ENCODE measurements around the gene PPP2R2B. TPM values are rescaled to one million over a fixed set of nuclear protein-coding genes. Genes with fewer than 3 reads are reported as not detected.

PPP2R2B gene
- total RNA-seq, 3 donors from 2014 or later (not counting 1 experiment from before 2014, with no cell fraction given) = 44.9 to 68.3 (median 63.7) TPM

GRCh38 chr5:146891511-146891910 is 13.0 kb upstream of the PPP2R2B start:
- DNase-seq (no peak), ATAC-seq (peak; percentile 60 to 86 (median 80))
- H3K36me3 ChIP-seq (ENCODE audit: control insufficient read depth, insufficient read depth, low read length) = no peaks in the 10 kb centered on the region
- peak overlapping the region; percentile 29 for H3K4me3 Mint-ChIP-seq
- no peaks in the 10 kb centered on the region for H3K36me3 Mint-ChIP-seq
- H3K9me3 ChIP-seq (ENCODE audit: control insufficient read depth, insufficient read depth, low read length) = no peaks in the 10 kb centered on the region
- peaks cover 41 to 50% of the 10 kb centered on the region in 2 donors for H3K4me1 Mint-ChIP-seq
- intact Hi-C loops (cut with micrococcal nuclease) = loop anchor here (5.0 kb wide), 1 partner anchor 139 kb away; no protein-coding TSS in a partner anchor
- H3K4me1 ChIP-seq (ENCODE audit: control insufficient read depth, insufficient read depth, low read length) = peaks cover 7% of the 10 kb centered on the region
- no peak overlapping the region for H3K4me3 ChIP-seq (ENCODE audit: low read length)
- peak overlapping the region; percentile 4 to 14 for H3K27ac Mint-ChIP-seq
- TF ChIP-seq CTCF (IDR thresholded peaks at IDR 0.05) = no peak
- no peaks in the 10 kb centered on the region for H3K9me3 Mint-ChIP-seq
- H3K27ac ChIP-seq (ENCODE audit: low read length) = no peak overlapping the region
- WGBS (ENCODE audit: insufficient coverage) = 27% methylated on average over 1 of the region's 1 CpG
- H3K27me3 ChIP-seq (ENCODE audit: control insufficient read depth, insufficient read depth, low read length) = no peaks in the 10 kb centered on the region
- peaks cover under 1 to 2% of the 10 kb centered on the region in 2 donors for H3K27me3 Mint-ChIP-seq (ENCODE audit: low read depth in 2 of 2)

DNA sequence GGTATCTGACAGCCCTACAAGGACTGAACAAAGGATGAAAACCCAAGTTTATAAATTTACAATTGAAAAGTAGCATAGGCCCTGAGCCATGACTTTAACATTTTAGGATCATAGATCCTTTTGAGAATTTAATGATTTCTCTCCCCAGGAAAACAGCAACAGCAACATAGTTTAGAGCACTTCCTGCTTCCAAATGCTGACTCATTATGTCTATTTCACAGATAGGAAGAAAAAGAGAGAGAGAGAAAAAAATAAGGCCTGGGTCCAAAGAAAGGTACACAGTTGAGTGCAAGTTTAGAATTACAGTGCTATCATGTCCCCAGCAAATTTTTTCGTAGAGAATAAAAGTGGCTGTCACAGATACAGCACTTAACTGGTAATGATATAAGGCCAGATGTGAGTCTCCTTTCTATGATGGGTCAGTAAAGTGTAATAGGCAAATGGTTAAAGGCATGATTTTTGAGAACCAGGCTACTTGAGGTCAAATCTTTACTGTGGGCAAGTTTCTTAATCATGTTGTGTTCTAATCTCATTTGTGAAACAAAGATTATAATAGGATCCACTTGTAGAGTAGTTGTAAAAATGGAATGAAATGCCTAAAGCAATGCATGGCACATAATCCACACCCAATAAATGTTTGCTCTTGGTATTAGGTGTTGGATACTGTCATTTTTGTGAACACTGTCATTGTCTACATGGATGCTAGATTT is 12.3 kb upstream of the PPP2R2B start:
- peak overlapping the region; percentile 4 to 14 for H3K27ac Mint-ChIP-seq
- TF ChIP-seq CTCF (IDR thresholded peaks at IDR 0.05) = no peak
- no peaks in the 10 kb centered on the region for H3K9me3 ChIP-seq (ENCODE audit: control insufficient read depth, insufficient read depth, low read length)
- H3K36me3 ChIP-seq (ENCODE audit: control insufficient read depth, insufficient read depth, low read length) = no peaks in the 10 kb centered on the region
- H3K4me3 Mint-ChIP-seq = peak overlapping the region; percentile 29
- peaks cover 7% of the 10 kb centered on the region for H3K4me1 ChIP-seq (ENCODE audit: control insufficient read depth, insufficient read depth, low read length)
- WGBS (ENCODE audit: insufficient coverage) = 57% methylated on average over 1 of the region's 1 CpG
- H3K27me3 Mint-ChIP-seq (ENCODE audit: low read depth in 2 of 2) = peaks cover 0 to 2% of the 10 kb centered on the region in 2 donors
- no peaks in the 10 kb centered on the region for H3K27me3 ChIP-seq (ENCODE audit: control insufficient read depth, insufficient read depth, low read length)
- DNase-seq = no peak
- peaks cover 41 to 46% of the 10 kb centered on the region in 2 donors for H3K4me1 Mint-ChIP-seq
- H3K4me3 ChIP-seq (ENCODE audit: low read length) = no peak overlapping the region
- H3K9me3 Mint-ChIP-seq = no peaks in the 10 kb centered on the region
- no peak overlapping the region for H3K27ac ChIP-seq (ENCODE audit: low read length)
- intact Hi-C loops (cut with micrococcal nuclease) = loop anchor here (5.0 kb wide), 1 partner anchor 139 kb away; no protein-coding TSS in a partner anchor
- no peak for ATAC-seq
- no peaks in the 10 kb centered on the region for H3K36me3 Mint-ChIP-seq

DNA sequence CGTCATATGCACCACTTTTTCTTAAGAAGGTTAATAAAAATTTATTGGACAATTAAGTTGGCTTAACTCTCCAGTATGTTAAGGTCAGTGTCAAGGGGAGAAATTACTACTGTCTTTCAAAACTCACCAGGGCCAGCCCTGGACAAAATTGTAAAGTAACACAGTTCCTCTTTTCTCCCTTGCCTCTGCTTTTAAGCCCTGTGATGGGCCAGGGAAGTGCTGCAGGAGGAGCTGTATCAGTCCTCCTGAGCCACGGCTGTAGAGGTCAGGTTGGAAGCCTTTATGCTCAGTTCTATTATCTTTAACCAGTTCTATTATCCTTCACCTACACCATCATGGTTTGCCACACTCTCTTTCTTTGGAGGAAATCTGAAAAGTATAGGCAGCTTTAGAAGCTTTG is 11.5 kb upstream of the PPP2R2B start:
- peaks cover 38 to 43% of the 10 kb centered on the region in 2 donors for H3K4me1 Mint-ChIP-seq
- H3K4me3 ChIP-seq (ENCODE audit: low read length) = no peak overlapping the region
- H3K27ac Mint-ChIP-seq = no peak overlapping the region
- peaks cover 6 to 7% of the 10 kb centered on the region in 2 donors for H3K27me3 Mint-ChIP-seq (ENCODE audit: low read depth in 2 of 2)
- no peak overlapping the region for H3K27ac ChIP-seq (ENCODE audit: low read length)
- peaks cover 7% of the 10 kb centered on the region for H3K4me1 ChIP-seq (ENCODE audit: control insufficient read depth, insufficient read depth, low read length)
- no peaks in the 10 kb centered on the region for H3K36me3 ChIP-seq (ENCODE audit: control insufficient read depth, insufficient read depth, low read length)
- no peaks in the 10 kb centered on the region for H3K9me3 Mint-ChIP-seq
- intact Hi-C loops (cut with micrococcal nuclease) = loop anchor here (5.0 kb wide), 1 partner anchor 138 kb away; no protein-coding TSS in a partner anchor
- H3K27me3 ChIP-seq (ENCODE audit: control insufficient read depth, insufficient read depth, low read length) = no peaks in the 10 kb centered on the region
- ATAC-seq (no peak), DNase-seq (no peak)
- WGBS (ENCODE audit: insufficient coverage) = 86% methylated on average over 2 of the region's 2 CpGs
- no peak overlapping the region for H3K4me3 Mint-ChIP-seq
- no peak for TF ChIP-seq CTCF (IDR thresholded peaks at IDR 0.05)
- H3K9me3 ChIP-seq (ENCODE audit: control insufficient read depth, insufficient read depth, low read length) = no peaks in the 10 kb centered on the region
- no peaks in the 10 kb centered on the region for H3K36me3 Mint-ChIP-seq

Measured in natural killer cell (primary cell).